HepG2 (cell line): ENCODE results near the gene CCN2. TPM values are rescaled to one million over a fixed set of nuclear protein-coding genes. Genes with fewer than 3 reads are reported as not detected.

Experiments used
- ELF4 ChIP-seq: sonication (generic); formaldehyde crosslinking; IDR thresholded peaks from 2 replicates; pipeline ENCODE4 v1.5.0; 2020; ENCODE audit warnings: missing genetic modification reagents, mild to moderate bottlenecking, moderate library complexity, borderline replicate concordance
- FOXJ3 ChIP-seq: sonication (generic); formaldehyde crosslinking; IDR thresholded peaks from 2 replicates; pipeline ENCODE4 v1.4.0; 2020; ENCODE audit warnings: missing genetic modification reagents, mild to moderate bottlenecking, borderline replicate concordance
- GLMP ChIP-seq: sonication (generic); formaldehyde crosslinking; IDR thresholded peaks from 2 replicates; pipeline ENCODE4 v1.9.0; 2021; ENCODE audit warnings: missing genetic modification reagents, mild to moderate bottlenecking, borderline replicate concordance
- HOXA9 ChIP-seq: sonication (generic); formaldehyde crosslinking; IDR thresholded peaks from 2 replicates; pipeline ENCODE4 v1.8.1; 2022; ENCODE audit warnings: missing genetic modification reagents, mild to moderate bottlenecking, moderate library complexity, borderline replicate concordance
- RCOR2 ChIP-seq: IDR thresholded peaks from 2 replicates; pipeline ENCODE4 v1.6.1; 2016; ENCODE audit warnings: missing biosample characterization, missing genetic modification reagents
- RELA ChIP-seq: sonication (generic); formaldehyde crosslinking; IDR thresholded peaks from 2 replicates; pipeline ENCODE4 v1.4.0; 2020; ENCODE audit warnings: missing genetic modification reagents
- THRA ChIP-seq: sonication (generic); formaldehyde crosslinking; IDR thresholded peaks from 2 replicates; pipeline ENCODE4 v1.4.0; 2020; ENCODE audit warnings: missing genetic modification reagents, borderline replicate concordance
- TMF1 ChIP-seq: sonication (generic); formaldehyde crosslinking; IDR thresholded peaks from 2 replicates; pipeline ENCODE4 v1.8.1; 2022; ENCODE audit warnings: low read depth, missing genetic modification reagents
- TP53 ChIP-seq: sonication (generic); formaldehyde crosslinking; conservative IDR thresholded peaks from 2 replicates; pipeline ENCODE4 v1.4.0; 2020; ENCODE audit warnings: missing genetic modification reagents
- WIZ ChIP-seq: sonication (generic); formaldehyde crosslinking; IDR thresholded peaks from 2 replicates; pipeline ENCODE4 v1.5.1; 2020; ENCODE audit warnings: mild to moderate bottlenecking, missing genetic modification reagents
- YEATS2 ChIP-seq: sonication (generic); formaldehyde crosslinking; IDR thresholded peaks from 2 replicates; pipeline ENCODE4 v1.4.0; 2020; ENCODE audit warnings: missing genetic modification reagents, borderline replicate concordance
- ZBTB14 ChIP-seq: sonication (generic); formaldehyde crosslinking; IDR thresholded peaks from 2 replicates; pipeline ENCODE4 v1.4.0; 2020; ENCODE audit warnings: missing genetic modification reagents
- ZFP36 ChIP-seq: fragments of 150-350 bp; IDR thresholded peaks from 2 replicates; pipeline ENCODE4 v1.6.1; 2018; ENCODE audit warnings: borderline replicate concordance, low read length, low read depth; ENCODE audit not compliant: partially characterized antibody
- ZMAT3 ChIP-seq: sonication (generic); formaldehyde crosslinking; conservative IDR thresholded peaks from 2 replicates; pipeline ENCODE4 v1.7.0; 2021; ENCODE audit warnings: missing genetic modification reagents
- ZMYM3 ChIP-seq: sonication (generic); formaldehyde crosslinking; IDR thresholded peaks from 2 replicates; pipeline ENCODE4 v1.5.1; 2020; ENCODE audit warnings: mild to moderate bottlenecking, missing genetic modification reagents
- ZNF430 ChIP-seq: sonication (generic); formaldehyde crosslinking; IDR thresholded peaks from 2 replicates; pipeline ENCODE4 v1.9.0; 2021; ENCODE audit warnings: mild to moderate bottlenecking, missing genetic modification reagents
- ZNF44 ChIP-seq: sonication (generic); formaldehyde crosslinking; IDR thresholded peaks from 2 replicates; pipeline ENCODE4 v1.5.1; 2020; ENCODE audit warnings: mild to moderate bottlenecking, missing genetic modification reagents
- ZNF543 ChIP-seq: sonication (generic); formaldehyde crosslinking; IDR thresholded peaks from 2 replicates; pipeline ENCODE4 v1.4.0; 2020; ENCODE audit warnings: mild to moderate bottlenecking, missing genetic modification reagents
- ZNF577 ChIP-seq: sonication (generic); formaldehyde crosslinking; IDR thresholded peaks from 2 replicates; pipeline ENCODE4 v1.4.0; 2020; ENCODE audit warnings: mild to moderate bottlenecking, low read depth, missing genetic modification reagents, borderline replicate concordance
- ZNF619 ChIP-seq: sonication (generic); formaldehyde crosslinking; IDR thresholded peaks from 2 replicates; pipeline ENCODE4 v1.4.0; 2020; ENCODE audit warnings: mild to moderate bottlenecking, missing genetic modification reagents
- ZNF674 ChIP-seq: sonication (generic); formaldehyde crosslinking; IDR thresholded peaks from 2 replicates; pipeline ENCODE4 v1.5.0; 2020; ENCODE audit warnings: low read depth, mild to moderate bottlenecking, missing genetic modification reagents
- ZNF792 ChIP-seq: IDR thresholded peaks from 2 replicates; pipeline ENCODE4 v1.6.1; 2016
- ZSCAN20 ChIP-seq: sonication (generic); formaldehyde crosslinking; IDR thresholded peaks from 2 replicates; pipeline ENCODE4 v1.4.0; 2020; ENCODE audit warnings: missing genetic modification reagents, mild to moderate bottlenecking, borderline replicate concordance
- ZSCAN5A ChIP-seq: sonication (generic); formaldehyde crosslinking; IDR thresholded peaks from 2 replicates; pipeline ENCODE4 v1.8.0; 2022; ENCODE audit warnings: mild to moderate bottlenecking, missing genetic modification reagents, borderline replicate concordance
- polyA plus RNA-seq, 8 experiments: library from polyadenylated mRNA; depleted of rRNA in 3 of 8; stranded (reverse) in 7 of 8; unstranded in 1 of 8; fragments of >200 nt; fragmentation: Illumina TruSeq in 4 of 8; extraction: Trizol in 4 of 8; gene quantifications; 2 replicates each; pipeline versions ENCODE4 v1.2.1 to v1.2.3, GENCODE V29; 2011 to 2016; ENCODE audit warnings: low read depth in 4 of 8, missing spikeins in 1 of 8, mixed read lengths in 1 of 8; ENCODE audit not compliant: insufficient read depth in 1 of 8
- total RNA-seq, 5 experiments: library from RNA; depleted of rRNA; stranded (reverse); fragments of >200 nt; fragmentation: Illumina TruSeq; extraction: Trizol; gene quantifications; 2 replicates each; pipeline ENCODE4 v1.2.3, GENCODE V29; 2016; ENCODE audit warnings: low read depth in 1 of 5

CCN2 gene
- total and polyA plus RNA-seq, 2 of the 13 experiments (the other 11 are each of a cell fraction or from before 2014, with no cell fraction given), result 34.7 to 316 TPM

DNA sequence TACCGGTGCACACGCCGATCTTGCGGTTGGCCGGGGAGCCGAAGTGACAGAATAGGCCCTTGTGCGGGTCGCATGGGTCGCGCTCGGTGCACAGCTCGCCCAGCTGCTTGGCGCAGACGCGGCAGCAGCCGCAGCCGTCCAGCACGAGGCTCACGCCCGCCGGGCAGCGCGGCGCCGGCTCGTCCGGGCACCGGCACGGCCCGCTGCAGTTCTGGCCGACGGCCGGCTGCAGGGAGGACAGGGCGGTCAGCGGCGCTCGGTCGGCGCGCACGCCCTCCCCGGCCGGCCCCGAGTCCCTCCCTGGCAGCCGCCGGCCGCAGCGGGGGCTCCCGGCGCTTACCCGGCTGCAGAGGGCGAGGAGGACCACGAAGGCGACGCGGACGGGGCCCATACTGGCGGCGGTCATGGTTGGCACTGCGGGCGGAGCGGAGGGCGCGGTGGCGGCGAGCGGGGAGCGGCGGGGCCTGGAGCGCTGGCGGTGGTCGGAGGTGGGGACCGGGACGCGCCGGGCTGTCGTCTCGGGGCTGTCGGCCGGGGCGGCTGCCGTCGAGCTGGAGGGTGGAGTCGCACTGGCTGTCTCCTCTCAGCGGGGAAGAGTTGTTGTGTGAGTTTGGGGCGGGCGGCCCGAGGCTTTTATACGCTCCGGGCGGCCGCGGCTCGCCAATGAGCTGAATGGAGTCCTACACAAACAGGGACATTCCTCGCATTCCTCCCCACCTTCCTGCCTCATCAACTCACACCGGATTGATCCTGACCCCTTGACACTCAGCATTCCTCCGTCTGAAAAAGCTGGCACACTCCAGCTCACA, at the start of gene CCN2 (continued):
- TF ChIP-seq GLMP (CRISPR knock-in tag) (peak; percentile 47; the same call in 1 of the 2 replicates), ZNF543 (CRISPR knock-in tag) (peak; percentile 83), ZNF44 (no peak), ZNF619 (CRISPR knock-in tag) (peak; percentile 81; the same call in 1 of the 2 replicates), ZNF577 (CRISPR knock-in tag) (no peak), WIZ (CRISPR knock-in tag) (no peak), RELA (CRISPR knock-in tag) (0 out of 2 replicates have a peak, but pooled peaks have one; percentile 22), TMF1 (CRISPR knock-in tag) (peak; percentile 91; the same call in 1 of the 2 replicates), ZMAT3 (CRISPR knock-in tag) (peak; percentile 87; the same call in 1 of the 2 replicates), YEATS2 (CRISPR knock-in tag) (peak; percentile 68; the same call in 1 of the 2 replicates), TP53 (CRISPR knock-in tag) (peak; percentile 88; the same call in 1 of the 2 replicates), HOXA9 (CRISPR knock-in tag) (peak; percentile 80; the same call in 1 of the 2 replicates), ZSCAN20 (CRISPR knock-in tag) (peak; percentile 89), FOXJ3 (CRISPR knock-in tag) (peak; percentile 93), RCOR2 (CRISPR knock-in tag) (peak; percentile 88), ZNF430 (CRISPR knock-in tag) (peak; percentile 47; the same call in 1 of the 2 replicates), ZNF674 (CRISPR knock-in tag) (no peak; the same call in 1 of the 2 replicates), ZNF792 (CRISPR knock-in tag) (peak; percentile 80), ZSCAN5A (CRISPR knock-in tag) (no peak; the same call in 1 of the 2 replicates), ZMYM3 (peak; percentile 75; the same call in 1 of the 2 replicates), ZBTB14 (CRISPR knock-in tag) (no peak), ELF4 (CRISPR knock-in tag) (no peak), THRA (peak; percentile 84), ZFP36 (no peak)
